WI38 (cell line): ENCODE measurements around the gene ACTL7B.
"Not testable (repeated sequence)": the region's sequence is repeated elsewhere in the genome, so short reads cannot be mapped to it uniquely, and the experiment has no call there.

Source experiments
- H3K4me3 ChIP-seq: 2 replicates; pipeline ENCODE4 v1.5.1; 2011; ENCODE audit warnings: low read depth, mild to moderate bottlenecking, control low read depth, low read length
- TF ChIP-seq, protein P1 (sequence below): IDR thresholded peaks from 2 replicates; pipeline ENCODE4 v1.5.1; 2012; ENCODE audit warnings: low read depth, mild to moderate bottlenecking, control low read depth, low read length

The ACTL7B gene, protein sequence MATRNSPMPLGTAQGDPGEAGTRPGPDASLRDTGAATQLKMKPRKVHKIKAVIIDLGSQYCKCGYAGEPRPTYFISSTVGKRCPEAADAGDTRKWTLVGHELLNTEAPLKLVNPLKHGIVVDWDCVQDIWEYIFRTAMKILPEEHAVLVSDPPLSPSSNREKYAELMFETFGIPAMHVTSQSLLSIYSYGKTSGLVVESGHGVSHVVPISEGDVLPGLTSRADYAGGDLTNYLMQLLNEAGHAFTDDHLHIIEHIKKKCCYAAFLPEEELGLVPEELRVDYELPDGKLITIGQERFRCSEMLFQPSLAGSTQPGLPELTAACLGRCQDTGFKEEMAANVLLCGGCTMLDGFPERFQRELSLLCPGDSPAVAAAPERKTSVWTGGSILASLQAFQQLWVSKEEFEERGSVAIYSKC

DNA sequence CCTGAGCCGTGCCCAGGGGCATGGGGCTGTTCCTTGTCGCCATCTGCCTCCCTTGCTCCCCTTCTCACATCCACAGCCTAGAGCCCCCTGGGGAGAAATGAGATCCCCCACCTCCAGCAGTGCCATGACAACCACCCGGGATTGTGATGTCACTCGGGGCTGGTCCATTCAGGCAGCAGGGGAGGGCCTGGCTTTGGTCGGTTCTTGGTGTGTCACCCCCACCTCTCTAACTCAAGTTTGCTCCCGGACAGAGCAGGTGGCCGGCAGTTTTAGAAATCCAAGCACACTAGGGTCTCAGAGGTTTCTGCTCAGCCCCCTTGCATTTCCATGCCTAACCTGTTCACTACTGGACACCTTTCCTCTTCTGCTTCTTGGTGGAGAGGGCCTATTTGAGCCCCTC is at the start of gene ACTL7B:
TSS of gene ACTL7B (minus strand) at position 99 of the 400 bp plus-strand sequence. CDS start at position 43, 56 bp downstream.
- no peak within 1 kb of the TSS for H3K4me3 ChIP-seq
- TF ChIP-seq, protein P1, sequence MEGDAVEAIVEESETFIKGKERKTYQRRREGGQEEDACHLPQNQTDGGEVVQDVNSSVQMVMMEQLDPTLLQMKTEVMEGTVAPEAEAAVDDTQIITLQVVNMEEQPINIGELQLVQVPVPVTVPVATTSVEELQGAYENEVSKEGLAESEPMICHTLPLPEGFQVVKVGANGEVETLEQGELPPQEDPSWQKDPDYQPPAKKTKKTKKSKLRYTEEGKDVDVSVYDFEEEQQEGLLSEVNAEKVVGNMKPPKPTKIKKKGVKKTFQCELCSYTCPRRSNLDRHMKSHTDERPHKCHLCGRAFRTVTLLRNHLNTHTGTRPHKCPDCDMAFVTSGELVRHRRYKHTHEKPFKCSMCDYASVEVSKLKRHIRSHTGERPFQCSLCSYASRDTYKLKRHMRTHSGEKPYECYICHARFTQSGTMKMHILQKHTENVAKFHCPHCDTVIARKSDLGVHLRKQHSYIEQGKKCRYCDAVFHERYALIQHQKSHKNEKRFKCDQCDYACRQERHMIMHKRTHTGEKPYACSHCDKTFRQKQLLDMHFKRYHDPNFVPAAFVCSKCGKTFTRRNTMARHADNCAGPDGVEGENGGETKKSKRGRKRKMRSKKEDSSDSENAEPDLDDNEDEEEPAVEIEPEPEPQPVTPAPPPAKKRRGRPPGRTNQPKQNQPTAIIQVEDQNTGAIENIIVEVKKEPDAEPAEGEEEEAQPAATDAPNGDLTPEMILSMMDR, result no peak

DNA sequence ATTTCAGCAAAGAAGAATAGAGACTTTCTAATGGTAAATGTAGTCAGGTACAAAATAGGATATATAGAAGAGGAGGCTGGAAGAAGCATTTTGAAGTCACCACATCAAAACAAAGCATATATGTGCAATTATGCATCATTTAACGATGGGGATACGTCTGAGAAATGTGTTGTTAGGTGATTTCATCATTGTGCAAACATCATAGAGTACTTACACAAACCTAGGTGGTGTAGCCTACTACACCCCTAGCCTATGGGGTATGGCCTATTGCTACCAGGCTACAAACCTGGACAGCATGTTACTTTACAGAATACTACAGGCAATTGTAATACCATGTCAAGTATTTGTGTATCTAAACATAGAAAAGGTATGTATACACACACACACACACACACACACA is 49.7 kb upstream of the ACTL7B start:
- TF ChIP-seq, protein P1, result no peak
- H3K4me3 ChIP-seq, result no peak overlapping the region

DNA sequence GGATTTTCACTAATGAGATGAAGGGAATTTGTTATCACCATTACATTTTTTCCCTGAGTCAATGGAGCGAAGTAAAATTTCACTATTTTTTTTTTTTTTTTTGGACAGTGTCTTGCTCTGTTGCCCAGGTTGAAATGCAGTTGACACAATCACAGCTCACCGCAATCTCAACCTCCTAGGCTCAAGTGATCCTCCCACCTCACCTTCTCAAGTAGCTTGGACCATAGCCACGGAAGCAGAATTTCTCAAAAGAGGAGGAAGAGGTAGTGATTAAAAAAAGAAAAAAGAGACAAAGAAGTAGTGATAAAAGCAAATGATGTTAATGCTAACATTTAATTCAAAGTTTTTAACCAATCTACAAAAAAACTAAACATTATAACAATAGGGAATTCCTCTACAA is 48.4 kb upstream of the ACTL7B start:
- TF ChIP-seq, protein P1, result no peak

DNA sequence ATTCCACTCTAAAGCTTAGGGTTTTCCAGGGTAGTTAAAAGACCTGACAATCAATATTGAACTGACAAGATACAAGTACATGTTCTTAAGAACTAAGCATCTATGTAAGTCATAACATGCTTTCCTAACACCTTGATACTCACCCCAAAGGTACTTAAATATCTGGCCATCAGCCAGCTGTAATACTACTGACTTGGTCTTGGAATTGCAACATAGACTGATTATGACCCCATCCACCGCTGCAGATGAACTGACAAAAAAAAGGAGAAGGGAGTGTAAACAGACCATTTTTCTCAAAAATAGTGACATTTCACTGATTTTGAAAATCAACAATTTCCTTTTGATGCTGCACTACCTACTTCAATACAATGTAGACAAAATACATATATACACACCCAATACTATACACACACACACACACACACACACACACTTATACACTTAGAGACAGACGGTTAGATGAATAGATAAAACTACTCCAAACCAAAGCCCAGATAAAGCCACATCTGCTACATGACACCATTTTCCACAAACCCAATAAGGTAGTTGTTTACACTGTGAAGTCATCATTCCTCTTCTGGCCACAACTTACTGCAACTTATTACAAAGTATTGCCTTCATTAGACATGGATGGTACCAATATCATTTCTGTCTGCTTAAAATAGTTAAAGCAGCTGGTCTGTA is 47.8 kb upstream of the ACTL7B start:
- no peak overlapping the region for H3K4me3 ChIP-seq
- TF ChIP-seq, protein P1, result no peak

More for the DNA sequence above, 48.4 kb upstream of the ACTL7B start:
- H3K4me3 ChIP-seq, result no peak overlapping the region

DNA sequence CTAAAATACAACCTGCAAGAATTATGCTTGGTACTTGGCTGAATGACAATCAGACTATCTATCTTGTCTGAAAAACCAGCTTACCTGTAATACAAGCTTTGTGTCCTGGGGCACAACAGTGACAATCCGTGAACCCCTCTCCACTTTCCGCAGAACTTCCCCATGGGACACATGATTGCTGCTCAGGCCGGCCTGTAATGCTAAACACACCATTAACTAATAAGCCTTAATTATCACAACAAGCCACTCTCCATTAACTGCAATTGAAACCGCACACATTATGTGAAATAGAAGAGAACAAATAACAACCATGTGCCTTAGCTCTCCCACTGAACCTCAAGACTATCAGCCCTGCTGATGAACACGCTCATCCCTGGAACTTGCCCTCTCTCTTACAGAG is 44.4 kb upstream of the ACTL7B start:
- no peak overlapping the region for H3K4me3 ChIP-seq
- TF ChIP-seq, protein P1, result no peak

DNA sequence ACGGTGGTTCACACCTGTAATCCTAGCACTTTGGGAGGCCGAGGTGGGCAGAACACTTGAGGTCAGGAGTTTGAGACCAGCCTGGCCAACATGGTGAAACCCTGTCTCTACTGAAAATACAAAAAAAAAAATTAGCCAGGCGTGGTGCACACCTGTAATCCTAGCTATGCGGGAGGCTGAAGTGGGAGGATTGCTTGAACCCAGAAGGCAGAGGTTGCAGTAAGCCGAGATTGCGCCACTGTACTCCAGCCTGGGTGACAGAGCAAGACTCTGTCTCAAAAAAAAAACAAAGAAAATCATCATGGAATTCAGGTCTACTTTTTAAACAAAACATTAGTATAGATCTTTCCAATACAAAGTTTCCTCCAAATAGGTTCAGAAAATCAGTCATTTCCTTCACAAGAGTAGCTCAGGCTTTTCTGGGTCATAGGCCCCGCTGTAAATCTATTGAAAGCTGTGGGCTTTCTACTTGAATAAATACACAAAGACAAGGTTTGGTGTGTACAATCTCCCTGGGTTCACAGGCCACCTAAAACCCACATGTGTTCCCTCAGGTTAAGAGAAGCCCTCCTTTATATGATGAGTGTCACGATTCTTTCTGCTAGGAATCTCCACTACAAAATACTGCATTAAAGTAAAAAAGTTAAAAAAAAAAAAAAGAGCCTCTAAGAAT is 43.4 kb upstream of the ACTL7B start:
- H3K4me3 ChIP-seq, result not testable (repeated sequence)

DNA sequence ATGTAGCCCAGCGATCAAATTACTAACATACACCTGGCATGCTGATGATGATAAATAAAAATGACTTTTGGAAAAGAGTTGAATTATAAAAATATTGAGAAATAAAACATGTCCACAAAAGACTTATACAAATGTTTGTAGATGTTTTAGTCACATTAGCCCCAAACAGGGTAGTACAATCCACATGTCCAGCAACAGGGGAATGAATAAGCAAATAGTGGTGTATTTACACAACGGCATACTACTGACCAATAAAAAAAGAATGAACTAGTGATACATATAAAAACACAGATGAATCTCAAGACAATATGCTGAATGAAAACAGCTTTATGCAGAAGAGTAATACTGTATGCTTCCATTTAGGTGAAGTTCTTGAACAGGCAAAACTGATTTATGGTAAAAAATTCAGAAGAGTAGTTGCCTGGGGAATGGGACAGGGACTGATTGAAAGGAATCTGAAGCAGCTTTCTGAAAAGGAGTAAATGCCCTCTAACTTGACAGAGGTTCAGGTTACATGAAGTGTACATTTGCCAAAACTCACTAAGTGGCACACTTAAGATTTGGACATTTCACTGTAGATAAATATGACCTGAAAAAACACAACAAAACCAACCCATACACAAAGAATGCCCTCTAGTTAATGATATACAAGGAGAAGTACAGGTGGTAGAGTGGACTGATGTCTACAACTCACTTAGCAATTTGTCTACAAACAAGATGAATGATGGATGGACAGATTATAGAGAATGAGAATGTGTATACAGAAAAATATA is 41.7 kb upstream of the ACTL7B start:
- TF ChIP-seq, protein P1, result no peak
- no peak overlapping the region for H3K4me3 ChIP-seq
